Neural progenitor cell (in vitro differentiated cells): Measurements from ENCODE around the gene ALKAL2. TPM values are rescaled to one million over a fixed set of nuclear protein-coding genes. Genes with fewer than 3 reads are reported as not detected.

ENCODE experiments used
- DNase-seq: peaks from one replicate; pipeline ENCODE4 v3.0.0-alpha.2; 2016; ENCODE audit warnings: low spot score
- H2AFZ ChIP-seq: fragments of 200-600 bp; sonication (generic); replicated peaks from 2 replicates; pipeline ENCODE4 v1.6.1; 2016; ENCODE audit warnings: antibody characterized with exemption
- H3F3A ChIP-seq: fragments of 200-600 bp; sonication (generic); 2 replicates; pipeline ENCODE4 v1.6.1; 2016; ENCODE audit warnings: antibody characterized with exemption, low read depth
- H3K27ac ChIP-seq: fragments of 200-600 bp; sonication (generic); 2 replicates; pipeline ENCODE4 v1.5.1; 2016; ENCODE audit warnings: mild to moderate bottlenecking
- H3K27me3 ChIP-seq: fragments of 200-600 bp; sonication (generic); 2 replicates; pipeline ENCODE4 v1.6.1; 2016; ENCODE audit warnings: mild to moderate bottlenecking, moderate library complexity
- H3K36me3 ChIP-seq: fragments of 200-600 bp; sonication (generic); 2 replicates; pipeline ENCODE4 v1.5.1; 2016
- H3K4me1 ChIP-seq: fragments of 200-600 bp; sonication (generic); 2 replicates; pipeline ENCODE4 v1.6.1; 2016; ENCODE audit warnings: mixed run types
- H3K4me2 ChIP-seq: fragments of 200-600 bp; sonication (generic); 2 replicates; pipeline ENCODE4 v1.6.1; 2016
- H3K4me3 ChIP-seq: fragments of 200-600 bp; sonication (generic); 2 replicates; pipeline ENCODE4 v1.5.1; 2016
- H3K79me2 ChIP-seq: fragments of 200-600 bp; sonication (generic); 2 replicates; pipeline ENCODE4 v1.6.1; 2016; ENCODE audit warnings: low read depth
- H3K9ac ChIP-seq: fragments of 200-600 bp; sonication (generic); 2 replicates; pipeline ENCODE4 v1.6.1; 2016
- H3K9me3 ChIP-seq: fragments of 200-600 bp; sonication (generic); 2 replicates; pipeline ENCODE4 v1.5.1; 2016; ENCODE audit warnings: low read depth
- H4K20me1 ChIP-seq: fragments of 200-600 bp; sonication (generic); 2 replicates; pipeline ENCODE4 v1.6.1; 2016; ENCODE audit warnings: low read depth
- H3K27ac Mint-ChIP-seq: 3 replicates; pipeline ENCODE4 v1.8.0; 2021; ENCODE audit warnings: mixed read lengths
- H3K27me3 Mint-ChIP-seq: 2 replicates; pipeline ENCODE4 v1.8.0; 2022; ENCODE audit warnings: low read depth, mild to moderate bottlenecking, inconsistent platforms, moderate library complexity, mixed read lengths; ENCODE audit not compliant: insufficient read depth
- H3K36me3 Mint-ChIP-seq: 3 replicates; pipeline ENCODE4 v1.8.0; 2021; ENCODE audit warnings: mixed read lengths
- H3K4me1 Mint-ChIP-seq: 3 replicates; pipeline ENCODE4 v1.8.0; 2021; ENCODE audit warnings: mixed read lengths
- H3K4me3 Mint-ChIP-seq: 3 replicates; pipeline ENCODE4 v1.8.0; 2021; ENCODE audit warnings: mild to moderate bottlenecking, moderate library complexity, mixed read lengths
- H3K9me3 Mint-ChIP-seq: 3 replicates; pipeline ENCODE4 v1.8.0; 2020; ENCODE audit warnings: mixed read lengths
- EZH2 ChIP-seq: fragments of 200-600 bp; sonication (generic); IDR thresholded peaks from 2 replicates; pipeline ENCODE4 v1.6.1; 2017; ENCODE audit warnings: antibody characterized with exemption, mild to moderate bottlenecking, moderate library complexity
- EZH2phosphoT487 ChIP-seq: fragments of 200-600 bp; sonication (generic); IDR thresholded peaks from 2 replicates; pipeline ENCODE4 v1.6.1; 2017; ENCODE audit warnings: antibody characterized with exemption
- total RNA-seq: library from RNA; depleted of rRNA; stranded (reverse); fragments of >200 nt; gene quantifications from 2 replicates; pipeline ENCODE4 v1.2.3, GENCODE V29; 2015; ENCODE audit warnings: low replicate concordance
- TF ChIP-seq, protein P1 (sequence below): fragments of 200-600 bp; sonication (generic); IDR thresholded peaks from 2 replicates; pipeline ENCODE4 v1.5.1; 2017; ENCODE audit warnings: antibody characterized with exemption, mild to moderate bottlenecking

ALKAL2 gene
- total RNA-seq, 1 donor from 2014 or later: not detected

DNA sequence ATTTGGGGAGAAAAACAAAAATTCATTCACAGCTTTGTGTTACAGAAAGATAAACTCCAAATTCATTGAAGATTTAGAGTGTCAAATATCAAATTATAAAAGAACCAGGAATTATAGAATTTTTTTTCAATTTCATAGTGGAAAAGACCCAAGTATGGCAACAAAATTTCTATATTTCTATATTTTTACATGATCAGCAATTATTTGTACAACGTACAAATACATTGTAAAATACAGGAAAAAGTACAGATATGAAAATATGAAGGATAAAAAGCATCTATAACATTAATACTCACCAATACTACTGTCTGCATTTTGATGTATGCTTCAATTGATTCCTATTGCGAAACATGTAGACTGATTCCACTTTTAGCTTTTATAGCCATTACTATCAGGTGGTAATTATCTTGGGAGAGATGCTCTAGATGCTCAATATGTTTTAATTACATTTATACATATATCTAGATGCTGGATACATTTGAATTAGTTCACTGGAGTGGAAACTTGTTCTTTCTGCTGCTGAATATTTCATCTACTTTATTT is 28.0 kb downstream of the ALKAL2 start:
- no peak overlapping the region for H3K27ac Mint-ChIP-seq
- H3K4me1 Mint-ChIP-seq: no peaks in the 10 kb centered on the region
- Histone ChIP-seq H3K27ac (no peak overlapping the region), H3K9ac (no peak overlapping the region), H4K20me1 (no peaks in the 10 kb centered on the region), H3K4me1 (no peaks in the 10 kb centered on the region), H2AFZ (no peak overlapping the region), H3K4me2 (no peak overlapping the region), H3K27me3 (peaks cover 28% of the 10 kb centered on the region), H3K36me3 (no peaks in the 10 kb centered on the region), H3F3A (no peaks in the 10 kb centered on the region), H3K9me3 (peaks cover 8% of the 10 kb centered on the region), H3K4me3 (no peak overlapping the region), H3K79me2 (peaks cover 2% of the 10 kb centered on the region)
- peaks cover 46% of the 10 kb centered on the region for H3K9me3 Mint-ChIP-seq
- no peak for DNase-seq
- H3K4me3 Mint-ChIP-seq: no peak overlapping the region
- H3K36me3 Mint-ChIP-seq: peaks cover 45% of the 10 kb centered on the region
- peaks cover 2% of the 10 kb centered on the region for H3K27me3 Mint-ChIP-seq
- TF ChIP-seq EZH2 (no peak), EZH2phosphoT487 (no peak)
- TF ChIP-seq, protein P1, sequence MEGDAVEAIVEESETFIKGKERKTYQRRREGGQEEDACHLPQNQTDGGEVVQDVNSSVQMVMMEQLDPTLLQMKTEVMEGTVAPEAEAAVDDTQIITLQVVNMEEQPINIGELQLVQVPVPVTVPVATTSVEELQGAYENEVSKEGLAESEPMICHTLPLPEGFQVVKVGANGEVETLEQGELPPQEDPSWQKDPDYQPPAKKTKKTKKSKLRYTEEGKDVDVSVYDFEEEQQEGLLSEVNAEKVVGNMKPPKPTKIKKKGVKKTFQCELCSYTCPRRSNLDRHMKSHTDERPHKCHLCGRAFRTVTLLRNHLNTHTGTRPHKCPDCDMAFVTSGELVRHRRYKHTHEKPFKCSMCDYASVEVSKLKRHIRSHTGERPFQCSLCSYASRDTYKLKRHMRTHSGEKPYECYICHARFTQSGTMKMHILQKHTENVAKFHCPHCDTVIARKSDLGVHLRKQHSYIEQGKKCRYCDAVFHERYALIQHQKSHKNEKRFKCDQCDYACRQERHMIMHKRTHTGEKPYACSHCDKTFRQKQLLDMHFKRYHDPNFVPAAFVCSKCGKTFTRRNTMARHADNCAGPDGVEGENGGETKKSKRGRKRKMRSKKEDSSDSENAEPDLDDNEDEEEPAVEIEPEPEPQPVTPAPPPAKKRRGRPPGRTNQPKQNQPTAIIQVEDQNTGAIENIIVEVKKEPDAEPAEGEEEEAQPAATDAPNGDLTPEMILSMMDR: no peak

DNA sequence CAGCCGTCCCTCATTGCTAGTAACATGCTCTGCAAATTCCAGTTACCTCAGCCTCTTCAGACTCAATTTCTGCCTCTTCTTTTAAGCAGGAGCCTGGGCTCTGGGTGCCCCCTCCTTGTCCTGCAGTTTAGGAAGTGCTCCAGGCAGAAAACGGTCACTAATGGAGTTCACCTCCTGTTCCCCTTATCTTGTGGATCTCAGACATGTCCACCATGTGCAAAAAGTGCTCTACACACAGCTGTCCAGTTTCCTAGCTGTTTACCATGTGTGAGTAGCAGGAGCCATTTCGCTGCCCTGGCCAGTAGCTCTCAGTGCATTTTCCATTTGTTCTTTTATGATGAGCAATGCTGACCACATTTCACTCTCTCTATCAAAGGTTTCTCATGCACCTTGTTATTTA is 29.0 kb downstream of the ALKAL2 start:
- DNase-seq: no peak
- peaks cover 23% of the 10 kb centered on the region for H3K27me3 ChIP-seq
- no peaks in the 10 kb centered on the region for H3K79me2 ChIP-seq
- H3K4me1 ChIP-seq: no peaks in the 10 kb centered on the region
- Mint-ChIP-seq H3K9me3 (peaks cover 46% of the 10 kb centered on the region), H3K4me3 (no peak overlapping the region), H3K4me1 (peaks cover 6% of the 10 kb centered on the region), H3K27ac (no peak overlapping the region), H3K36me3 (peaks cover 45% of the 10 kb centered on the region), H3K27me3 (peaks cover 2% of the 10 kb centered on the region)
- TF ChIP-seq EZH2phosphoT487 (no peak), EZH2 (no peak)
- TF ChIP-seq, protein P1: no peak
- no peaks in the 10 kb centered on the region for H3F3A ChIP-seq
- H3K4me3 ChIP-seq: no peak overlapping the region
- no peaks in the 10 kb centered on the region for H4K20me1 ChIP-seq
- no peaks in the 10 kb centered on the region for H3K36me3 ChIP-seq
- H3K9me3 ChIP-seq: peaks cover 8% of the 10 kb centered on the region
- H3K9ac ChIP-seq: no peak overlapping the region
- no peak overlapping the region for H3K27ac ChIP-seq
- H2AFZ ChIP-seq: no peak overlapping the region
- no peak overlapping the region for H3K4me2 ChIP-seq

DNA sequence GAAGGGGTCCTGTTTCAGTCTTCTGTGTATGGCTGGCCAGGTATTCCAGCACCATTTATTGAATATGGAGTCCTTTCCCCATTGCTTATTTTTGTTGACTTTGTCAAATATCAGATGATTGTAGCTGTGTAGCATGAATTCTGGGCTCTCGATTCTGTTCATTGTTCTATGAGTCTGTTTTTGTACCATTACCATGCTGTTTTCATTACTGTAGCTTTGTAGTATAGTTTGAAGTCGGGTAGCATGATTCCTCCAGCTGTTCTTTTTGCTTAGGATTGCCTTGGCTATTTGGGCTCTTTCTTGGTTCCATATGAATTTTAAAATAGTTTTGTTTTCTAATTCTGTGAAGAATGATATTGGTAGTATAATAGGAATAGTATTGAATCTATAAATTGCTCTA is 30.0 kb downstream of the ALKAL2 start:
- Histone ChIP-seq H3K9me3 (peaks cover 8% of the 10 kb centered on the region), H4K20me1 (no peaks in the 10 kb centered on the region), H3K27ac (no peak overlapping the region), H3K9ac (no peak overlapping the region), H3K27me3 (peaks cover 12% of the 10 kb centered on the region), H3F3A (no peaks in the 10 kb centered on the region), H3K4me2 (no peak overlapping the region), H3K36me3 (no peaks in the 10 kb centered on the region), H3K4me3 (no peak overlapping the region), H3K4me1 (no peaks in the 10 kb centered on the region), H3K79me2 (no peaks in the 10 kb centered on the region), H2AFZ (no peak overlapping the region)
- H3K9me3 Mint-ChIP-seq: peaks cover 41% of the 10 kb centered on the region
- H3K36me3 Mint-ChIP-seq: peaks cover 43% of the 10 kb centered on the region
- H3K4me3 Mint-ChIP-seq: no peak overlapping the region
- H3K27ac Mint-ChIP-seq: no peak overlapping the region
- TF ChIP-seq EZH2phosphoT487 (no peak), EZH2 (no peak)
- TF ChIP-seq, protein P1: no peak
- no peak for DNase-seq
- H3K27me3 Mint-ChIP-seq: peaks cover 2% of the 10 kb centered on the region
- peaks cover 6% of the 10 kb centered on the region for H3K4me1 Mint-ChIP-seq
